SK-N-MC (cell line): ENCODE data around the gene SIX5.

Source experiments
- EZH2 ChIP-seq: fragments of 200-600 bp; sonication (generic); IDR thresholded peaks from one replicate; pipeline ENCODE4 v1.6.1; 2017; ENCODE audit warnings: antibody characterized with exemption
- FOXP2 ChIP-seq: optimal IDR thresholded peaks from 2 replicates; pipeline ENCODE3; 2011; ENCODE audit warnings: mild to moderate bottlenecking, moderate library complexity; ENCODE audit not compliant: insufficient read depth; ENCODE audit errors: extremely low read length, control extremely low read depth
- POLR2AphosphoS5 ChIP-seq: IDR thresholded peaks from 2 replicates; pipeline ENCODE4 v1.6.1; 2012; ENCODE audit warnings: mild to moderate bottlenecking, low read depth, low read length, borderline replicate concordance

- TF ChIP-seq FOXP2 (no peak), POLR2AphosphoS5 (no peak), EZH2 (no peak)
Measured at GRCh38 chr19:45798995-45799517, 30.0 kb upstream of the SIX5 start.
